NCI-H345 treated with DMSO at 0.1 percent for 48 hours (cell line): ENCODE data around the gene NAV3.

Experiments
- DNase-seq: peaks from one replicate; lab custom pipeline; 2025; ENCODE audit not compliant: unreplicated experiment; lab: John Stamatoyannopoulos, UW

Gene NAV3

DNA sequence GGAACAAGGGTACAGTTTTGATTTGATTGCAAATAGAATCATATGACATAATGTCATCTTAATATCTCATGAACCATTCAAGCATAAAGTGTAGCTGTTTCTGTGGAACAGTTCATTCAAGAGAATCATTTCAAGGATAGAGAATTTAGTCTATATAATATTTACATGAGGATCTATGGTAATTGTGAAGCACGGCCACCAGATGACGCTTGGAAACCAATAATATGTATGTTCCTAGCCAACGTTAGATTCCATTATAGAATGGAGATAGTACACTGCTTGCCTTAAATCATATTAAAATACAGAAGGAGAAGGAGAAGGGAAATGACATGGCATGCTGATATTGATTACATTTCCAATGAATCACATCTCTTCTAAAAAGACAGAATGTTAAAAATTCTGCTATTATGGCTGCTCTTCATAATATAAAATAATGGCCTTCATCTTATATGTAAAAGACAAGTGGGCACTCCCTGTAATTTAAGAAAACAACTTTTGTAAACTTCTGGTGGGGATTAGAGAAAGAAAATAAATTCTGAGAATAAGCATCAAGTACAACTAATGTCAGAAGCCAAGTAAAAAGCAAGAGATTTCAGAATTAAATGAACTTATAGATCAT lies 351.0 kb downstream of the NAV3 start:
- peak; percentile 86 for DNase-seq

DNA sequence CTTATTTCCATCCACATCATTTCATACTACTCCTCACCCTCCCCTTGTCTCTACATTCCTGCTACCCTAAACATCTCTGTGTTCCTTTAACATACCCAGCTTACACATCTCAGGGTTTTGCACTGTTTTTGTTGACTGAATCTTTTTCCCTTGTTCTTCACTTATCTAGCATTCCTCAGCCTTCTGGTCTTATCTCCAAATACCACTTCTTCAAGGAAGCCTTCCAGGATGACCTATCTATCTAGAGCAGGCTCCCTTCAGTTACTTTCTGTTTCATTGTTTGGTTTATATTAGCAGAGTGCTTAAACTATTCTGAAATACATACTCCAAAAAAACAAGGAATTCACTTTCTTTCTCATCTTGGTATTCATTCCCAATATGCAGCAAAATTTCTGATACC lies 353.1 kb downstream of the NAV3 start:
- DNase-seq, result no peak

DNA sequence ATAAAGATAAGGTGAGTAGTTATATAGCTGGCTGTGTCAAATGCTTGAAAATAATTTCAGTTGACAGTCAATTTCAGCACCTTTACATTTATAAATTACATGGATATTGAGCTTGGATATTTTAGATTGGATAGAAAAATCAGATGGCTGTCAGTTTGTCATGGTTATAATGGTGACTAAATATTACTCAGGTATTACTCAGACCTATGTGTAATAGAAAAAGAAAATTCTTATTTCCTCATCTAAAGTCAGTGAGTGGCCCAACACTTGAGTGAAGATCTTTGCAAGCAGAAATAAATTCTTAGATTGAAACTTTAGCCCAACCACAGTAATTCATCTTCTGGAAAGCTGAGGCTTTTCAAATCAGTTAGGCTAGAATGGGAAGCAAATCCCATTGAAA lies 354.4 kb downstream of the NAV3 start:
- DNase-seq, result no peak

DNA sequence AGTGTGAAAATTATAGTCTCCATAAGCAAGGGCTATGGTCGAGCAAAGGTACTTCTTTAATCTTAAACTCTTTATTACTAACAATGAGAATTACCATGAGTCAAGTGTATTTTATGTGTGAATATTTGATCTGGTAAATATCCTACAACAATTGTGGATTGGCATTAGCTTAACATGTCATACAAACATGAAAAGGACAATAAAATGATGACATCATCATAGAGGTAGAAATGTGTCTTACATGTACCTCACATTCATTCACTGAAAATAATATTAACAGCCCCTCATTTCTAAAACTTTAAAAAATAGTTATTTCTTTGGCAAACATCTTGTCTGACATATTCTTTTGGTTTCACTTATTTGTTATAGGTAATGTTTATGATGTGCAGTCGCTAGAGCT lies 355.0 kb downstream of the NAV3 start:
- DNase-seq, result no peak

DNA sequence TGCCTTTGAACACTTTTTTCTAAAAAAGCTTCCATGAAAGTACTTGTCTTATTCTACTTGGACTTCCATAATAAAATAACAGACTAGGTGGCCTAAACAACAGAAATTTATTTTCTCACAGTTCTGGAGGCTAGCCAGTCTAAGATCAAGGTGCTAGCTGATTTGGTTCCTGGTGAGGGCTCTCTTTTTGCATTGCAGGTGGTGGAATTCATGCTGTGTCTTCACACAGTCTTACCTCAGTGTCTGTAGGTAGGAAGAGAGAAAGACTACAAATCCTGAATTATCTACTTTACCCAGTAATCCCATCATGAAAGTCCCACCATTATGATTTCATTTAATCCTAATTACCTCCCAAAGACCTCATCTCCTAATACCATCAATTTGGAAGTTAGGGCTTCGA lies 356.0 kb downstream of the NAV3 start:
- no peak for DNase-seq

DNA sequence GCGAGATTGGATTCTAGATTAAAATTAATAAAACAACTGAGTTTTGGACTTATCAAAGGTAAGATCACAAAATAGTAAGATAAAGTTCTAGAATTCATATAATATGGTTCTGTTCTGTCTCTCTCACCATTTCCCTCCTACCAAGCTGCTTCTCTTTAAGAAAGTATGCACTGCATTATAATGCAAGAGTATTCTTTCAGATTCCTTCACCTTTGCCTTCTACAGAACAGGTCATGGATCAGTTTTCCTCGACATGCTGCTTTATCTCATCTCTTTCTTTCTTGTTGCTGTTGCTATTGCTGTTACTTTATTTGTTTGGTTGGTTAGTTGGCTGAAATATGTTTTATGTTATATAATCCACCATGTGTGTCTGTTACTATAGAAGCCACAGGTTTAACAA lies 357.0 kb downstream of the NAV3 start:
- DNase-seq, result no peak

DNA sequence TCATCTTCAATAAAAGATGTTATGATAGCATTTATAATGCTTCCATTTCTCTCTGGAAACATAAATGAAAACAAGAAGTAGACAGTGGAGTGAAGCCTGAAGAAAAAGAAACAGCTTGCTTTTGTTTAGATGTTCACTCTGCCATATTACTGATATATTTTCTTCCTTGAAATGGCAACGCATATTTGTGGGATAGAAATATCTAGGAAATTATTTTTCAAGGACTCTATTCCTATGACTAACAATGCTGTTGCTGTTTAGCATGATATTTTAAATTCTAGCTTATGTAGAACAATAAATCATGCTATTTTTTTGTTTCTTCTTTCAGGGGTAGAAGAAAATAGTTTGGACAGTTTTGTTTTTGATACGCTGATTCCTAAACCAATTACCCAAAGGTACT lies 359.0 kb downstream of the NAV3 start:
- DNase-seq, result no peak

DNA sequence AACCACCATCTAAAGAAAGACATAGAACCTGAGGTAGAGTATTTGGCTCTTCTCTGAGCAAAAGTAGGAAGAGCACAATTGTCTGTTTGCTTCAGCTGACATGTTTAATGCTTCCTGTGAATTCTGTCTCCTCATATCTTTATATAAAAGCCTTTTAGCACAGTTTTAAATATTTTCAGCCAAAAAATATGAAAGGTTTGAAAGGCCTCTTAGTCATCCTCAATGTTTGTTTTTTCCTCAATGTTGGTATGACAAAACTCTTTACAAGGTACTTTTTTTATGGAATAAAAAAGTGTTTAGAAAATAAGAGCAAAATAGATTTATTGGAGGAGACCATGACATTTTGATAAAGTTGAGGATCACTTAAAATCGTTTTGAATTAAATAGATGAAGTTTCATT lies 360.9 kb downstream of the NAV3 start:
- no peak for DNase-seq

DNA sequence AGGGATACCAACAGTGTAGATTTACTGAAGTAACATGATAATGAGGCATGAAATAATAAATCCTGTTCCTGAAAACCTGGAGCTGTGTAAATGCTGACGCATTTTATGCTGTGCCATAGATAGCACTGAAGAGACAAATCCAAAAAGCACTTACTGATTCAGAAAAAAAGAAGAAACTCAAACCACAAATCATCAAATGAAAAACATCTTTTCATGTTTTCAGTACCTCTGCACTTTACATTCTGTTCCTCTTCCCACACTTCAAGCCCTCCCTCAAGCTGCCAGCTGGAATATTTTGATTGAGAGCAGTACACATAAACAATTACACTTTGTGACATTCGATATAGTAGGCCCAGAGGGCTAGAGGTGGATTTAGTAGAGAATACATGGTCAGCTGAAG lies 362.3 kb downstream of the NAV3 start:
- peak; percentile 64 for DNase-seq

DNA sequence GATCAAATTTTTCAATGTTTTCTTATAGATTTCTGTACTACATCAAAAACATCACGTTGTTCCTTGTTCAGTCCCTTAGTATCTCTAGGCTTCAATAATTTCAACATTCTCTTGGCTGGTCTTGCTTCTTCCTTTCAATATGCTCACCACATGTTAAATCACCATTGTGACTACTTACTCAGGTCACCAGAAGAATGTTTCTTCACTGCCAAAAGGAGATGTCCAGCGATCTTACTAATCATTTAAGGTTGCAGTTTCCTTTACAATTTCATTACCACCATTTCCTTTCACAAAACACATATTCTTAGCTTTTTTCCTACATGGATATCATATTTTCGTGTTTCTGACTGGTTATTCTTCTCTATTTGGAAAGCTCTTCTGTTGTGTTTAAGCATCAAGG lies 363.8 kb downstream of the NAV3 start:
- DNase-seq, result no peak

DNA sequence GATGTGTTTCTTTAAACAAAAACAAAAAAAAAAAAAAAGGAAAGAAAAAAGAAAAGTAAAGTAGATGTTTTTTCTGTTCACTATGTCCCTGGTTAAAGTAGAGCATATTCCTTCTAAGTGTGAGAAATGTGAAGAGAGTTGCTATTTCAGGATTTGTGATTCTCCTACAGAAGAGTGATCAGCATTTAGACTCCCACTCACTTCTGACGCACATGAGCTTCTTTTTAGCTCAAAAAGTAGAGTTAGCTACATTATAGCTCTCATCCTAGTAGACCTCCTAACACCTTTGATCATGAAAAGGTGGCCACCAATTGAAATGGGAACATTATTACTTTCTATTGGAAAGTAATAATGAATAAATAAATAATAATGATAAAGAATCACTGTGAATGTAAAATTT lies 368.2 kb downstream of the NAV3 start:
- DNase-seq, result no peak

DNA sequence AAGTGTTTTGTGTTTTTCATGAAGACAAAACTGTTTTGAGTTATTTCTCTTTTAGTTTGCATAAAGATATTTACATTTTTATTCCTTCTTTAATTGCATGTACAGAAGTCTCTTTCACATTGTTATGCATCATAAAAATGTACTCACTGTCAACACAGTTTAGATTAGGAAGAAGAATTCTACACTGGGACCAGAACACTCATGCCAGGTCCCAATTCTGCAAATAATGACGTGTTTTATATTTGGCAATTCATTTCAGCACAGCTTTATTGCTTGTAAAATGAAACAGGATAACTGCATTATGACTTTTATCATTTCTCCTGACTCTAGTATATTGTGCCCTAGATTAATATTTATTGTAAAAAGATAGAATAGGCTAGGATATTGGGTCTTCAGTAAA lies 369.2 kb downstream of the NAV3 start:
- DNase-seq, result no peak

DNA sequence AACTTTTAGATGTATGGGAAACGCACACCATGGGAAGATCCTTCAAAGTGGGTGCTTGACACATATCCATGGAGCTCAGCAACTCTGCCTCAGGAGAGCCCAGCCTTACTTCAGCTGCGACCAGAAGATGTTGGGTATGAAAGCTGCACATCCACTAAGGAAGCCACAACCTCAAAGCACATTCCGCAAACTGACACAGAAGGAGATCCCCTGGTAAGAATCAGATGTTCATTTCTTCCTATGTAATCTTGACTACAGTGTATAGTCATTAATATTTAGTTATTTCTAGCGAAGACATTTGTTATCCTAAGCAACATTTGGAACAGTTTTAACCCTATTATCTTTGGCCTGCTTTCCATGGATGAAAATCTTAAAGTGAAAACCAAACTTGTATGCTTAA lies 374.2 kb downstream of the NAV3 start:
- DNase-seq, result no peak

DNA sequence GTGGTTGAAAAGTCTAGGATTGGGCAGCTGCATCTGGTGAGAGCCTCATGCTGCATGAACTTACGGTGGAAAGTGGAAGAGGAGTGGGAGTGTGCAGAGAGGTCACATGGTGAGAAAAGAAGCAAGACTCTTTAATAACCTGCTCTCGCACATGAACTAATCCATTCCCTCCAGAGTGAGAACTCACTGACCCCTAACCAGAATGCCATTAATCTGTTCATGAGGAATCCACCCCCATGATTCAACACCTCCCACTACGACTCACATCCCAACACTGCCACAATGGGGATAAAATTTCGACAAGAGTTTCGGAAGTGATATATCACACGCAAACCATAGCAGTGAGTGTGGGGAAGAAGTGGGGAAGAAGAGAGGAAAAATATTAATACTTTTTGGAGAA lies 377.4 kb downstream of the NAV3 start:
- DNase-seq, result peak; percentile 68

DNA sequence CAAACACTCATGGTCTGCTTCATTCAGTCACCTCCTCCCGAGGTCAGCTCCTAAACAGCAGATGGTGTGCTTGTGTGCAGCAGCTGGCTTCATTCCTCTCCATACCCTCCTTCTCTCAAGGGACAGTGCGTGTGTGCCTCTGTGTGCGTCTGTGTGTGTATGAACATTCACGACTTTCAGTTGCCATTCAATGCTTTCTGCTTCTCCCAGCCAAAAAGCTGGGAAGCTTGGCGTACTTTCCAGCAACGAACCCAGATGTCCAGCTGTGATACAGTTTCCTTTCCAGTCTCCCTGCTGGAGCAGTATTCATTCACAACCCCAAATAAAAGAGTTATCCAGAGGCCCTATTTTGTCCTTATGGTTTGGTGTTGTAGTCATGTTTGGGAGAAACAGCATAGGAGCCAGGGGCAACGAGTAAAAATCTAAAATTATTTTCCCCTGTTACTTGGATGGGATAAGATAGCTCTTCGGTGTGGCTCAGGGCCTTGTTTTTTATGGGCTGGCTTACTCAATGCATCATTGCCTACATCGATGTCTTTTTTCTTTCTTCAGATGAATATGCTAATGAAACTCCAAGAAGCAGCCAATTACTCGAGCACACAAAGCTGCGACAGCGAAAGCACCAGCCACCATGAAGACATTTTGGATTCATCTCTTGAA lies 379.3 kb downstream of the NAV3 start:
- peak; percentile 97 for DNase-seq

DNA sequence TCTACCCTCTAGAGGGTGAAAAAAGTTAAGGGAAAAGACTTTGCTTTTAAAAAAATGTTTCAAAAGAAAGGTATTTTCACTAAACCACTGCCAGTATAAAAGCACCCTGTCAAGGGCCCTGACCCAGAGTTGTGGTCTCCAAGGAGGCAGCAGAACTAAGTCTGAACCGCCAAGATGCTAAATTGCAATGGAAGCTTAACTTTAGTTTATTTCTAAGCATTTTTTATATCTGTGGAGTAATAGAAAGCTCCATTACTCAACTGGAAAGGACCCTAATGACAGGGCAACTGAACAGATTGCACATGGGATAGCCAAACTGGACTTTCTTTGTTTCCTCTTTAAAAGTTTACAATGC lies 379.8 kb downstream of the NAV3 start:
- no peak for DNase-seq

DNA sequence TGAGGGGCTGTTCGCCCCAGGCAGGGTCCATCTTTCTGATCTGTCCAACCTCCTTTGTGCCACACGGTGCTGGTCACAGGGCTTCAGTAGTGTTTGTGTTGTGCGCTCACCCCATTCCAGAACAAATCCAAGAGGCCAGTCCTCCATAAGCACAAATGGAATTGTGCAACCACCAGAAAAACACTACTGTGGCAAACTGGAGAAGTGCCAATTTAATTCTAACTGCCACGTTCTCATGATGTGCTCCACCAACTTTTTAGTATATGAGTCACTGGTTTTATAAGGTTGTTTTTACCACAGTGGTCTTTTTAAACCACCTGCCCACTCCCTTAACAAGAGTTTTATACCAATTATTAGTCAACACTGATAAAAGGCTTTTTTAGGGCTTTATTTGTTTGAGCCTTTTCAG lies 380.2 kb downstream of the NAV3 start:
- peak; percentile 57 for DNase-seq

DNA sequence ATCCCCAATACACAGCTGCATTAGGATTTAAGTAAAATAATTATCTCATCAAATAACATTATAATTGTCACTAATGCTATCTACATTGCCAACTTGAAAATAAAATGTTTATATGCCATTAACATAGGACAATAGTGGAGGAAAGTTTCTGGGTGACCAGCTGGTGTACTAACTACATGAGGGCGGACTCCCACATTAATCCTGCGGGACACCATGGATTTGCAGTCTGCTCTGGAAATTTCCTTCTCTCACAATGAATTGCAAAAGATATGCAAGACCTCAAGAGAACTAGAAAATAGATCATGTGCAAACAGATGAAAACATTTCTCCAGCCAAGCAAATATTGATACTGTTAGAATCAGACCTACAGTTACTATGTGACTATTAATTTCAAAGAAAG lies 390.1 kb downstream of the NAV3 start:
- no peak for DNase-seq

DNA sequence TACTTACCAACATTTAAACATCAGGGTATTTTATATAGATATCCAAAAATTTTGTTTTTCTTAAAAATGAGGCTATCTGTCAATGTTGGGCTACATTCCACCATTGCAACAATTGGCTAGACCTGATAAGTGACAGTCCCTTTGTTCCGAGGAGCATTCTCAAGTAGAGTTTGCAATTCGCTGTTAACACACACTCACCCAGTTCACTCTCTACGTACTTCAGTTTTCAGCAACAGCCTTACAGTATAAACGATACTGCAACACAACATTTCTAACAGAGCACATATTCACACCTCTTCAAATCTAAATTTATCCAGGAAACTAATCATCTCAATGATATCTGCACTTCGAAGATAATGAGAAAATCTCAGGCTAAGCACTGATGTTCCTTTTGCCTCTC lies 393.5 kb downstream of the NAV3 start:
- DNase-seq, result no peak

DNA sequence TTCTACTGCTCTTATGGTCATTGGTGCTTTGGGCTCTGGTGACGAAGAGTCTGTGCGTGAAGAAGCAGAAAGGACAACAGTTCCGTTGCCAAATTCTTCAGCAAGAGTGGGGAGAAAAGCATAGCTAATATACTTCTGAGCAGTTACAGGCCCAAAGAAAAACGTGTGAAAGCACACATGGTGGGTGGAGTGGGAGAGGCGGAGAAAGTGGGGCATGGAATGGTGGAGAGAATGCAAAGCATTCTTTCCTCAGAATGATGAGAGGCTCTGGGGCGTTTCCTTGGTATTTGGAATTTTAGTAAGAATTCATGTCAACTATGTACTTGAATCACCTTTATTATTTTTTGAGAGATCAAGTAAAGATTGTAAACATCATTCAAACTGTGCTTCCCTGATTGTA lies 396.1 kb downstream of the NAV3 start:
- no peak for DNase-seq

DNA sequence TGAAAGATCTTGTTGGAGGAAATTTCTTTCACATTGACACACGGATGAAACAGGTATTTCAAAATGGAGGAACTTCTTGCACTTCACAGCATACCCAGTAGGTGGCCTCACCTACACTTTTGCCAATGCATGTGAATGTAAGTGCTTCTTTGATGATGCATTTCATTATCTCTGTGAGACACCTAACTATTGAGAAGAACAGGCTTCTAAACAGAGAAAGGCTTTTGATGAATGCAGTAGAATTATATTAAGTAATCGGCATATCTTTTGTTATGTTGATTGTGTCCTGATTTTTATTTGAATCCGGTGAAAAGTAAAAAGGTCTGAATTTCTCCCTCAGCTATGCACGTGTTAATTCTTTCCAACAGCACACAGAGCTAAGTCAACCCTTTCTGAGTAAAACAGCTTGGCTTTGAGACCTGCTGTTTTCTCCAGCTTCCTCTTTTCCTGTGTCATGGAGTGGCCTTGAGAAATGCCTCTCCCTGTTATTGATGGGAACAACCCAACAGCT lies 399.0 kb downstream of the NAV3 start:
- DNase-seq, result no peak

DNA sequence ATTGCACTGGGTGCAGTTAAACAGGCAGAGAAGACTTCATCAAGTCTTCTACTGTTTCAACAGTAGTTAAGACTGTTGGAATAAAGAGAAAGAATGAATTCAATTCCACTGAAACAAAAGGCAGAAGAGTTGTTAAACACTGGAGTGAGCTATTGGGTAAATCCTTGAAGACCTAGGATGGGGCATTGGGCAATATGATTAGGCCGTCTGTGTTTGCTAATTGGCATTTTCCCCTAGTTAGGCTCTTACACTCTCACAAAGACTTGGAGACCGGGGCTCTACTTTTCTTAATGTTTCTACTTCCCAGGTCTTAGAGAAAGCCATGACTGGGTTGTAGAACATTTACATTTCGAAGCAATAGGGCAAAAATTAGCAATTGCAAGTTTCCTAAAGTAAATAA lies 402.1 kb downstream of the NAV3 start:
- no peak for DNase-seq

DNA sequence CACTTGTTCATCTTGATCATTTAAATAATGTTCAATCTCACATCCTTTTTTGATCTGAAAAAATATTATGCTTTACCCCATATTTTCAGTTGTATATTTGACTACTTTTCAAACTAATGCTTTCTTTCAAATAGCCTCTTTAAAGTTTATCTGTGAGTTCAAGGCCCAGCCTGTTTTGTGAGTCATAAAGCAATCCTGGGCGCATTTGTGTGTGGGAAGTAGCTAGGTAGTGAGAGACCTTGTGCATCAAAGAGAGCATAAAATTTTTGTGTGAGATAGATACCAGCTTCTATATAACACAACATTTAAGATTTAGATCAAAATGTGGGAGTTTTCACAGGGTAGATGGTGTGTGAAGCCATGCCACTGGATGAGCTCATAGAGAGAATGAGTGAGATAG lies 405.6 kb downstream of the NAV3 start:
- DNase-seq, result no peak
